DOHH2 (cell line): Measurements from ENCODE around the gene C11orf71.

Experiments used
- H3F3A ChIP-seq: fragments of 200-600 bp; sonication (generic), shearing (Covaris generic); 2 replicates; pipeline ENCODE4 v1.6.0; 2016; ENCODE audit warnings: antibody characterized with exemption, mild to moderate bottlenecking; ENCODE audit not compliant: control insufficient read depth, insufficient read depth
- H3K27ac ChIP-seq: fragments of 200-600 bp; sonication (generic); 2 replicates; pipeline ENCODE4 v1.5.1; 2014; ENCODE audit warnings: low read depth, mild to moderate bottlenecking, low read length, moderate library complexity
- H3K27me3 ChIP-seq: fragments of 200-600 bp; sonication (generic); 2 replicates; pipeline ENCODE4 v1.6.1; 2014; ENCODE audit warnings: mild to moderate bottlenecking, low read length, mixed read lengths; ENCODE audit not compliant: control insufficient read depth
- H3K36me3 ChIP-seq: fragments of 200-600 bp; sonication (generic); 2 replicates; pipeline ENCODE4 v1.6.1; 2014; ENCODE audit warnings: mild to moderate bottlenecking, low read length, moderate library complexity, mixed read lengths; ENCODE audit not compliant: control insufficient read depth
- H3K4me1 ChIP-seq: fragments of 200-600 bp; sonication (generic); 2 replicates; pipeline ENCODE4 v1.6.1; 2014; ENCODE audit warnings: mild to moderate bottlenecking, low read length, mixed read lengths; ENCODE audit not compliant: control insufficient read depth
- H3K4me2 ChIP-seq: fragments of 200-600 bp; sonication (generic); 2 replicates; pipeline ENCODE4 v1.6.0; 2014; ENCODE audit warnings: mild to moderate bottlenecking, low read length, moderate library complexity
- H3K4me3 ChIP-seq: fragments of 200-600 bp; sonication (generic); 2 replicates; pipeline ENCODE4 v1.5.1; 2014; ENCODE audit warnings: mild to moderate bottlenecking, low read length, mixed read lengths
- H3K79me2 ChIP-seq: fragments of 200-600 bp; sonication (generic); 2 replicates; pipeline ENCODE4 v1.6.1; 2014; ENCODE audit warnings: mild to moderate bottlenecking, low read length, mixed read lengths; ENCODE audit not compliant: control insufficient read depth
- H3K9me2 ChIP-seq: fragments of 200-600 bp; sonication (generic); replicated peaks from 2 replicates; pipeline ENCODE4 v1.6.1; 2014; ENCODE audit warnings: mild to moderate bottlenecking, low read length, mixed read lengths; ENCODE audit not compliant: control insufficient read depth
- H3K9me3 ChIP-seq: fragments of 200-600 bp; sonication (generic); 2 replicates; pipeline ENCODE4 v1.6.1; 2014; ENCODE audit warnings: antibody characterized with exemption, low read length, mixed read lengths; ENCODE audit not compliant: control insufficient read depth, insufficient read depth
- H4K20me1 ChIP-seq: fragments of 200-600 bp; sonication (generic); 2 replicates; pipeline ENCODE4 v1.6.0; 2014; ENCODE audit warnings: low read depth, mild to moderate bottlenecking, antibody characterized with exemption, low read length, moderate library complexity; ENCODE audit not compliant: control insufficient read depth, insufficient read depth
- EZH2phosphoT487 ChIP-seq: fragments of 200-600 bp; sonication (generic); IDR thresholded peaks from 2 replicates; pipeline ENCODE4 v1.6.1; 2017; ENCODE audit warnings: borderline replicate concordance, mild to moderate bottlenecking, antibody characterized with exemption, low read length, moderate library complexity, mixed read lengths
- TF ChIP-seq, protein P1 (sequence below): fragments of 200-600 bp; sonication (generic); IDR thresholded peaks from one replicate; pipeline ENCODE4 v1.5.1; 2014; ENCODE audit warnings: antibody characterized with exemption, mild to moderate bottlenecking, low read depth, low read length; ENCODE audit not compliant: poor library complexity, severe bottlenecking

The C11orf71 gene

DNA sequence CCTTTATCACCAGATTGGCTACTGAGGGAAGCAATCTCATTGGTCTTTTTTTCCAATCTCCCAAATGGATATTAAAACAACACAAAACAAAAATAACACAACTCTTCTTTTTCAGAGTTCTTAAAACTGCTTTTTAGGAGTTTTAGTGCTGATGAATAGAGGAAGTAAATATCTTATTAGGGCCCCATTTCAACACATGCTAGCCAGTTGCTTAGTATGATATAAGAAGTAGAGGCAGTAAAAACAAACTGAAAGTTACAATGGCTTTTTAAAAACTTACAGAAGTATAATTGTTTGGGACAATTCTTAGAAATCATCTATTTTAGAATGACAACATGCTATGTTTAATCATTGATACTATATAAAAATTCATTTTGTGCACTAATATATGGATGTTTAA is 3.4 kb downstream of the C11orf71 start:
- H3K4me1 ChIP-seq, result peaks cover 17% of the 10 kb centered on the region
- H3F3A ChIP-seq, result peaks cover 7% of the 10 kb centered on the region; the same call in 1 of the 2 replicates
- peaks cover 20% of the 10 kb centered on the region for H3K36me3 ChIP-seq
- no peak overlapping the region for H3K4me2 ChIP-seq
- no peak overlapping the region for H3K27ac ChIP-seq
- H3K27me3 ChIP-seq, result peaks cover 3% of the 10 kb centered on the region; the same call in 1 of the 2 replicates
- no peaks in the 10 kb centered on the region for H4K20me1 ChIP-seq
- H3K79me2 ChIP-seq, result peaks cover 35% of the 10 kb centered on the region
- H3K9me3 ChIP-seq, result no peaks in the 10 kb centered on the region
- H3K9me2 ChIP-seq, result no peaks in the 10 kb centered on the region
- TF ChIP-seq, protein P1, sequence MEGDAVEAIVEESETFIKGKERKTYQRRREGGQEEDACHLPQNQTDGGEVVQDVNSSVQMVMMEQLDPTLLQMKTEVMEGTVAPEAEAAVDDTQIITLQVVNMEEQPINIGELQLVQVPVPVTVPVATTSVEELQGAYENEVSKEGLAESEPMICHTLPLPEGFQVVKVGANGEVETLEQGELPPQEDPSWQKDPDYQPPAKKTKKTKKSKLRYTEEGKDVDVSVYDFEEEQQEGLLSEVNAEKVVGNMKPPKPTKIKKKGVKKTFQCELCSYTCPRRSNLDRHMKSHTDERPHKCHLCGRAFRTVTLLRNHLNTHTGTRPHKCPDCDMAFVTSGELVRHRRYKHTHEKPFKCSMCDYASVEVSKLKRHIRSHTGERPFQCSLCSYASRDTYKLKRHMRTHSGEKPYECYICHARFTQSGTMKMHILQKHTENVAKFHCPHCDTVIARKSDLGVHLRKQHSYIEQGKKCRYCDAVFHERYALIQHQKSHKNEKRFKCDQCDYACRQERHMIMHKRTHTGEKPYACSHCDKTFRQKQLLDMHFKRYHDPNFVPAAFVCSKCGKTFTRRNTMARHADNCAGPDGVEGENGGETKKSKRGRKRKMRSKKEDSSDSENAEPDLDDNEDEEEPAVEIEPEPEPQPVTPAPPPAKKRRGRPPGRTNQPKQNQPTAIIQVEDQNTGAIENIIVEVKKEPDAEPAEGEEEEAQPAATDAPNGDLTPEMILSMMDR, result no peak
- no peak for TF ChIP-seq EZH2phosphoT487
- no peak overlapping the region for H3K4me3 ChIP-seq

DNA sequence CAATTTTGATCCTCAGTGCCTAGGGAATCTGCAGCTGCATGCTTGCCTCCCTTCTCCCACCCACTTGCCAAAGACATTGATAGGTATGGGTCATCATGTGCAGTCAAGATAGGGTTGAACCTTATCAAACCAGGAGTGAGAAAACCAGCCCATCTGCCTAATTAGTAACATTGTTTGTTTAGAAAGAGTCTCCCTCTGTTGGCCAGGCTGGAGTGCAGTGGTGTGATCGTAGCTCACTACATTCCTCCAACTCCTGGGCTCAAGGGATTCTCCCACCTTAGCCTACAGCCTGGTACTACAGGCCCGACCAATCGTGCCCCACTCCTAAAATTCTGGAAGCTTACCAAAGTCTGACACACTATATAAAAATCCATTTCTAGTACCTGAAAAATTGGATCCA is 4.6 kb downstream of the C11orf71 start:
- Histone ChIP-seq H3K4me3 (no peak overlapping the region), H3K79me2 (peaks cover 23% of the 10 kb centered on the region), H3K27me3 (peaks cover 3% of the 10 kb centered on the region; the same call in 1 of the 2 replicates), H3K36me3 (peaks cover 20% of the 10 kb centered on the region), H4K20me1 (no peaks in the 10 kb centered on the region), H3K9me2 (no peaks in the 10 kb centered on the region), H3F3A (peaks cover 7% of the 10 kb centered on the region; the same call in 1 of the 2 replicates), H3K9me3 (no peaks in the 10 kb centered on the region), H3K27ac (no peak overlapping the region), H3K4me2 (no peak overlapping the region), H3K4me1 (peaks cover 14% of the 10 kb centered on the region)
- TF ChIP-seq, protein P1, result peak; percentile 52
- TF ChIP-seq EZH2phosphoT487, result no peak

DNA sequence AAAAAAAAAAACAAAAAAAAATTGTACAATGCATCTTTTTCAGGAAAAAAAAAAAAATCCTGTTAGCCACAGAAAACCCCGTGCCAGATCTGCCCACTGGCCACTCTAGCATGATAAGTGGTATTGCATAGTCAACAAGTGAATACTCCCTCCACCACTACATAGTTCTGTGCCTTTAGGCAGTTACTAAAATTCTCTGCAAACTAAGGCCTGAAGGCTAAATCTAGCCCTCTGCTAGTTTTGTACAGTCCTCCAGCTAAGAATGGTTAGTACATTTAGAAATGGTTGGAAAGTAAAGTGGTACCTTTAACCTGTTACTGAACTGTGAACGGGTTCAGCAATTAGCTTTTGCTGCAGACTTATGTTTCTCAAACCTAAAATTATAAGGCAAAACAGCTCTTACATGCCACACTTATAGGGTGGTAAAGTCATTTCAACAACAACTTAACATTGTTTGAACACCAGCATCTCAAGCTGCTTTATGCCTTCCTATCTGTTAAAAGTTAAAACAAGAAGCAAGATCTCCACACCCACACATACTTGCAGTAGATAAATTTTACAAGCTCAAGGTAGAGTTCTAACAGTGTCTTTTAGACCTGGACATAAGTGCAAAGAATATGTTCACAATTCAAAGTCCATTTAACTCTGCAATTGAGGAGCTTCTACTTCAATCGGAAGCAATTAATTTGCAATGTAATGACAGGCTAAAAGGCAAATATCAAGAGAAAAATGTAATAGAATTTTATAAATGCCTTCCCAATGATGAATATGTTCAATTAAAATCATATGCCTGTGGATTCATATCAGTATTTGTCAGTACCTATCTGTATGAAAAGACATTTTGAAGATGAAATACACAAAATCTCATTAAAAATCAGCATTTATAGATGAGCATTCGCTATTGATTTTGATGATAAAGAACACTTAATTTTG is 7.3 kb downstream of the C11orf71 start:
- no peak overlapping the region for H3K4me3 ChIP-seq
- H3K4me1 ChIP-seq, result no peaks in the 10 kb centered on the region
- H4K20me1 ChIP-seq, result no peaks in the 10 kb centered on the region
- no peaks in the 10 kb centered on the region for H3K36me3 ChIP-seq
- no peaks in the 10 kb centered on the region for H3K79me2 ChIP-seq
- H3F3A ChIP-seq, result peaks cover 7% of the 10 kb centered on the region; the same call in 1 of the 2 replicates
- H3K27me3 ChIP-seq, result peaks cover 3% of the 10 kb centered on the region; the same call in 1 of the 2 replicates
- H3K4me2 ChIP-seq, result no peak overlapping the region
- no peaks in the 10 kb centered on the region for H3K9me3 ChIP-seq
- TF ChIP-seq EZH2phosphoT487, result no peak
- TF ChIP-seq, protein P1, result no peak
- no peak overlapping the region for H3K27ac ChIP-seq
- H3K9me2 ChIP-seq, result no peaks in the 10 kb centered on the region
